GM13976 (cell line): ENCODE results near the gene MTA2.

Source experiments
- DNase-seq: peaks from one replicate; pipeline ENCODE4 v3.0.0; 2012; ENCODE audit warnings: low spot score
- in situ Hi-C: fragments of 300-500 bp; cut with MboI; formaldehyde crosslinking; loops from one replicate; pipeline ENCODE4 v1.12.0; 2022; ENCODE audit warnings: low sequenced_read_pairs, mixed read lengths, inconsistent platforms; ENCODE audit not compliant: unreplicated experiment
- TF ChIP-seq, protein P1 (sequence below): IDR thresholded peaks from 2 replicates; pipeline ENCODE4 v1.5.1; 2012; ENCODE audit warnings: borderline replicate concordance, mild to moderate bottlenecking; ENCODE audit not compliant: insufficient read depth; ENCODE audit errors: extremely low read depth, missing control alignments, control extremely low read depth

Gene MTA2

DNA sequence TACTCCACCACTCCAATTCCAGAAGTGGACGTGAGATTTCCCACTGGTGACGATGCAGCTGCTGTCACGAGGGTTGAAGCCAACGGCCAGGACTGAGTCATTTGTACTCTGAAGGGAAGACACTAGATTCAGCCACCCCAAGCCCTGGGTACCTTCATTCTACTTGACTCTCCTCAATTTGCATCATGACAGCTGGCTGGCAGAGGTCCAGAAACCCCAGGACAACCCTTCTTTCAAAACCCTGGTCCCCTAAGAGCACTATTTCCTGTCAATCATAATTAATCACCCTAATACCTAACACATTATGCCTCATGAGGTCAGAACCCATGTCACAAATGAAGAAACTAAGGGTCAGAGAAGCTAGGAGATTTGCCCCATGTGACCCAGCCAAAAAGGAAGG lies 6.0 kb upstream of the MTA2 start:
- DNase-seq = no peak
- in situ Hi-C loops = no loop called here
- TF ChIP-seq, protein P1, sequence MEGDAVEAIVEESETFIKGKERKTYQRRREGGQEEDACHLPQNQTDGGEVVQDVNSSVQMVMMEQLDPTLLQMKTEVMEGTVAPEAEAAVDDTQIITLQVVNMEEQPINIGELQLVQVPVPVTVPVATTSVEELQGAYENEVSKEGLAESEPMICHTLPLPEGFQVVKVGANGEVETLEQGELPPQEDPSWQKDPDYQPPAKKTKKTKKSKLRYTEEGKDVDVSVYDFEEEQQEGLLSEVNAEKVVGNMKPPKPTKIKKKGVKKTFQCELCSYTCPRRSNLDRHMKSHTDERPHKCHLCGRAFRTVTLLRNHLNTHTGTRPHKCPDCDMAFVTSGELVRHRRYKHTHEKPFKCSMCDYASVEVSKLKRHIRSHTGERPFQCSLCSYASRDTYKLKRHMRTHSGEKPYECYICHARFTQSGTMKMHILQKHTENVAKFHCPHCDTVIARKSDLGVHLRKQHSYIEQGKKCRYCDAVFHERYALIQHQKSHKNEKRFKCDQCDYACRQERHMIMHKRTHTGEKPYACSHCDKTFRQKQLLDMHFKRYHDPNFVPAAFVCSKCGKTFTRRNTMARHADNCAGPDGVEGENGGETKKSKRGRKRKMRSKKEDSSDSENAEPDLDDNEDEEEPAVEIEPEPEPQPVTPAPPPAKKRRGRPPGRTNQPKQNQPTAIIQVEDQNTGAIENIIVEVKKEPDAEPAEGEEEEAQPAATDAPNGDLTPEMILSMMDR = no peak

DNA sequence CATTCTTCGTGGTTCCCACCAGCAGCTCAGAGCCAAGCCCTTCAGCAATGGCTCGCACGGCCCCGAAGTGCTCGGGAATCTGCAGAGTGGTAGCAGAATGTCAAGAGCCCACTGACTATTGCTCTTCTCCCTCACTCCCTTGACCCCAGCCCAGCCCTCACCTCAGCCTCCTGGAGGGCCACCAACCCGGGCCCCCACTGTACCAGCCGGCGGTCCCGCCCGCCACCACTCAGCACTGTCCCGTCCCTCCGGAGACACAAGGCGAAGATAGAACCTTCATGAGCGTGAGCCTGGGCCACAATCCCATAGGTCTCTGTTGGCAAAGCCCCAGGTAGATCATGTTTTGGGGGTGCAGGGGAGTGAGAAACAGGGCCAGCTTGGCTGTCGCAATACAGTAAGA lies 4.2 kb upstream of the MTA2 start:
- TF ChIP-seq, protein P1 = no peak
- DNase-seq = no peak
- in situ Hi-C loops = no loop called here

DNA sequence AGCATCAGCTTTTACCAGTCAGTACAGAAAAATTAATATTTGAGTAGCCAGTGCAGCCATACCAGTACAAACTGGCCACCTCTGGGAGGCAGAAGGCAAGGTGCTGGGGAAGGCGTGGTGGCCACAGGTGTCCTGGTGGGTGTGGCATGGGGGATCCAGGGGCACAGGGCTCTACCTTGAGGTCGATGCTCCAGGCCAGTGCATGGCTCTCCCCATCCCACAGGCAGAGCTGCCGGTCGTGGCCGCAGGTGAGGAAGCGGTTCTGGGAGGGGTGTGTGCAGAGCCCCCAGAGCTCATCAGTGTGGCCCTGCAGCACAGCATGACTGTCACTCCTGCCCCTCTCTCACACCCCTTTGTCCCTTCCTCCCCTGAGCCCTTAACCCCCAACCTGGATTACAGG lies 3.8 kb upstream of the MTA2 start:
- no peak for DNase-seq
- TF ChIP-seq, protein P1 = no peak
- in situ Hi-C loops = no loop called here

DNA sequence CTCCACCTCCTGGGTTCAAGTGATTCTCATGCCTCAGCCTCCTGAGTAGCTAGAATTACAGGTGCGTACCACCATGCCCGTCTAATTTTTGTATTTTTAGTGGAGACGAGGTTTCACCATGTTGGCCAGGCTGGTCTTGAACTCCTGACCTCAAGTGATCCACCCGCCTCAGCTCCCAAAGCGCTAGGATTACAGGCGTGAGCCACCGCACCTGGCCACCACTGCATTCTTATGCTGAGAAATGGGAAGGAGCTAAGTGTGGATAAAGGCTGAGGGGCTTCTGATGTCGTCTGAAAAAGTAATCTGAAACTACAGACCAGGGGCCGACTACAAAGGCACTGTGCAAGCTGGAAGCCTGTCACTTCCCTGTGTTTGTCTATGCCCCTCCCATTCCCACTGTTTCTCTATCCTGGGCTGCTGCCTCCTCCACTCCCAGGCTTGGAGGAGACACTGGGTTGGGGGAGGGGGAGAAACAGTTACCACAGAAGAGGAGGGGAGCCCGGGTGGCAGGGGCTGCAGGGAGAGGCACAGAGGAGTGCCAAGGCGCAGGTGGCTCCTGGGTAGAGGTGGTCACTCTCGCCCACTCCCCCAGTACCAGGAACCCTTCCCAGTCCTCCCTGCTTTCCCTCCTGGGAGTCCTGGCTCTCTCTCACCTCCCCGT lies 2.9 kb upstream of the MTA2 start:
- DNase-seq = no peak
- in situ Hi-C loops = no loop called here
- TF ChIP-seq, protein P1 = no peak

DNA sequence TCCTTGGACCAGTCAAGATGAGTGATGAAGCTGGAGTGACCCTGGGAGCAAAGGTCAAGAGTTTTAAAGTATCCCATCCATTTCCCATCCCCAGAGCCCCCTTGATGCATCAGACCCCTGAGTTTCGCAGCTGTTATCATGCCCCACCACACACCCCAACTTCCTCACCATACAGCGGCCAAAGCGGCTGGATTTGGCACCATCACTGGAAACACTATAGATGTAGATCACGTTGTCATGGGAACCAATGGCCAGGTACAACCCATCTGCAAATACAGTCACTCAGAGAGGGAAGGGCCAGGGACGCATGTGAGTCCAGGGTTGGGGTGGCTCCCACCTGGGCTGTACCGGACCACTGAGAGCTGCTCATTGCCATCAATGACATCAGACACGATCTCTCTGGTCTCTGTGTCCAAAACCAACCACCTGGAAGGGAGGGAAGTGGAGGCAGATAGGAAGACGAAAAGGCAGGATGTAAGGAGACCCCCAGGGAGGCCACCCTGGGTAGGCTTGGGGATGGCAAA lies 2.2 kb upstream of the MTA2 start:
- TF ChIP-seq, protein P1 = no peak
- DNase-seq = no peak
- in situ Hi-C loops = no loop called here

DNA sequence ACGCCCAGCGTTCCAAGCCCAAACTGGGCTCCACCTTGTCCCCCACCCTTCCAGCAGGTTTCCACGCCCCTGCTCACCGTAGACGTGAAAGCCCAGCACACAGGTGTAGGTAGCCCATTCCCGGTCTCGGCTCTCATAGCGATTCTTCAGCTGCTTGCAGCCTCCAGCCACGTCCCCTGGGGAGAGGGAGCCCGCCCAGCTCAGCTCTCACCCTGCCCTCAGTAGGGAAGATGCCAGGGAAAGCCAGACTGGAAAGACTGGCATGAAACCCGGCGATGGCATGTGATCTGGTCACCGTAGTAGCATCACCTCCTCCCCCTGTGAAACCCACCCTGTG lies 1.4 kb upstream of the MTA2 start:
- TF ChIP-seq, protein P1 = no peak
- no peak for DNase-seq

More for the DNA sequence above, 1.4 kb upstream of the MTA2 start:
- in situ Hi-C loops = no loop called here
